ENCODE results near the gene TOM1L2. TPM values are rescaled to one million over a fixed set of nuclear protein-coding genes. Genes with fewer than 3 reads are reported as not detected.
A peak's percentile ranks its signal among the peaks of the same experiment; 100 is the strongest.

Gene TOM1L2
- total RNA-seq = 28.6 and 42.4 TPM in 2 replicates

GRCh38 chr17:17972126-17972951 lies at the start of gene TOM1L2, which contains the start of gene DRC3:
TSS of gene TOM1L2 (minus strand) at chr17:17972400. CDS start at chr17:17972313, 87 bp downstream.
TSS of gene DRC3 (plus strand) at chr17:17972862. CDS start at chr17:17977599, 4,737 bp downstream.

DNA sequence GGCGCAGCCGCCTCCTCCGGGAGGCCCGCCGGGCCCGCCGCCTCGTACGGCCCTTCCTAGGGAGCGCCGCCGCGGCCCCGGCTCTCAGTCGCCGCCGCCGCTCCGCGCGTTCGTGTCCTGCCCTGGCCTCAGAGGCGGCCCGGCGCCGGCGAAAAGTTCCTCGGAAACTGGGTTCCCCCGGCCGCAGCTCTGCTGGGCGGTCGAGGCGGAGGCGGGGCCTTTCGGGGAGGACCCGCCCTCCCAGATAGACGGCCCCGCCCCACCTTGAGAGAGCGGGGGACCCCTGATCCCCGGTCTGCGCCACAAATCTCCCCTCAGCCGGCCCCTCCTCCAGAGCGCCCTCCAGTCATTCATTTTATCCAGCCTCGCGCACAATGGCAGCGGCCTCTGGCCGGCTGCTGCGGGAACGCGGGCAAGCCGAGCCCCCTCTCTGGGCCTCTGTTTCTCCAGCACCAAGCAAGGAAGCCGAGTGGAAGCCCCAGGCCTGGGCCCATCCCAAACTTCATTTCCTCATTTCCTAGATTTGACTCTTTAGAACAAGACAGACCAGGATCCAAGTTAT lies 135.3 kb downstream of the TOM1L2 start, which contains the start of gene SREBF1:
SREBF1 (minus strand) TSS at position 169 of the 562 bp plus-strand sequence. CDS start 169 bp downstream, outside the sequence.

Small RNA genes within 50 kb of the gene (small RNA-seq; reads per million reads assigned to genes)
- 16.9 reads per million, percentile 95 among the genes with 10 or more reads in this experiment for gene MIR33B
- not detected for gene MIR6777

Other genes starting within 250 kb of the TOM1L2 start
- gene SREBF1, start 135.4 kb downstream of the TOM1L2 start, total RNA-seq = 38.3 and 49.1 TPM in 2 replicates
- 1.3 and 1.9 TPM in 2 replicates for gene DRC3, start 462 bp upstream of the TOM1L2 start, total RNA-seq
- gene ATPAF2, start 66.8 kb upstream of the TOM1L2 start, total RNA-seq = 20.1 and 23.1 TPM in 2 replicates
- 8.1 and 11.2 TPM in 2 replicates for gene GID4, start 67.0 kb upstream of the TOM1L2 start, total RNA-seq
- 36.6 and 47.3 TPM in 2 replicates for gene DRG2, start 115.5 kb upstream of the TOM1L2 start, total RNA-seq
- gene MYO15A, start 136.4 kb upstream of the TOM1L2 start, total RNA-seq = 0.22 and 0.27 TPM in 2 replicates
- 100 and 115 TPM in 2 replicates for gene ALKBH5, start 211.4 kb upstream of the TOM1L2 start, total RNA-seq

Measured in thoracic aorta endothelial cell (primary cell).